GM23338 (cell line): ENCODE results near the gene MIDN. TPM values are rescaled to one million over a fixed set of nuclear protein-coding genes. Genes with fewer than 3 reads are reported as not detected.

Experiments used
- ATAC-seq: fragments of 200-7000 bp; cut with Tn5 transposase; 3 replicates; pipeline ENCODE4 v1.9.1; 2020
- DNase-seq: peaks from one replicate; pipeline ENCODE4 v3.0.0-alpha.2; 2015; ENCODE audit warnings: low spot score
- H2AFZ ChIP-seq: fragments of 200-600 bp; sonication (generic); 2 replicates; pipeline ENCODE4 v1.8.0; 2016; ENCODE audit warnings: antibody characterized with exemption, mild to moderate bottlenecking, moderate library complexity
- H3F3A ChIP-seq: fragments of 200-600 bp; sonication (generic); replicated peaks from 2 replicates; pipeline ENCODE4 v1.8.0; 2017; ENCODE audit warnings: antibody characterized with exemption, mixed run types, low read depth
- H3K27ac ChIP-seq: fragments of 200-600 bp; sonication (generic); 2 replicates; pipeline ENCODE4 v1.6.1; 2016; ENCODE audit warnings: low read depth
- H3K27me3 ChIP-seq: fragments of 200-600 bp; sonication (generic); 2 replicates; pipeline ENCODE4 v1.8.0; 2016; ENCODE audit warnings: mild to moderate bottlenecking, mixed run types, moderate library complexity; ENCODE audit not compliant: insufficient read depth
- H3K36me3 ChIP-seq: fragments of 200-600 bp; sonication (generic); 2 replicates; pipeline ENCODE4 v1.8.0; 2016; ENCODE audit warnings: mild to moderate bottlenecking; ENCODE audit not compliant: insufficient read depth
- H3K4me1 ChIP-seq: fragments of 200-600 bp; sonication (generic); 2 replicates; pipeline ENCODE4 v1.8.0; 2016; ENCODE audit warnings: mild to moderate bottlenecking, moderate library complexity; ENCODE audit not compliant: insufficient read depth
- H3K4me2 ChIP-seq: fragments of 200-600 bp; sonication (generic); 2 replicates; pipeline ENCODE4 v1.7.1; 2017; ENCODE audit warnings: mixed run types
- H3K4me3 ChIP-seq: fragments of 200-600 bp; sonication (generic); 2 replicates; pipeline ENCODE4 v1.6.1; 2016; ENCODE audit warnings: mixed run types
- H3K79me2 ChIP-seq: fragments of 200-600 bp; sonication (generic); replicated peaks from 2 replicates; pipeline ENCODE4 v1.8.0; 2017; ENCODE audit warnings: mild to moderate bottlenecking; ENCODE audit not compliant: insufficient read depth
- H3K9me2 ChIP-seq: fragments of 200-600 bp; sonication (generic); 2 replicates; pipeline ENCODE4 v1.8.0; 2017; ENCODE audit not compliant: insufficient read depth
- H4K20me1 ChIP-seq: fragments of 200-600 bp; sonication (generic); replicated peaks from 2 replicates; pipeline ENCODE4 v1.8.0; 2017; ENCODE audit warnings: mild to moderate bottlenecking; ENCODE audit not compliant: insufficient read depth
- H3K27ac Mint-ChIP-seq: 2 replicates; pipeline ENCODE4 v1.8.0; 2020; ENCODE audit warnings: inconsistent platforms, mild to moderate bottlenecking, moderate library complexity, mixed read lengths
- H3K27me3 Mint-ChIP-seq: 3 replicates; pipeline ENCODE4 v1.8.0; 2022; ENCODE audit warnings: low read depth, mild to moderate bottlenecking, moderate library complexity, mixed read lengths, inconsistent platforms; ENCODE audit not compliant: insufficient read depth, poor library complexity
- H3K36me3 Mint-ChIP-seq: 3 replicates; pipeline ENCODE4 v1.8.0; 2021; ENCODE audit warnings: low read depth, mild to moderate bottlenecking, inconsistent platforms, moderate library complexity, mixed read lengths
- H3K4me1 Mint-ChIP-seq: 3 replicates; pipeline ENCODE4 v1.8.0; 2020; ENCODE audit warnings: mild to moderate bottlenecking, inconsistent platforms, mixed read lengths
- H3K4me3 Mint-ChIP-seq: 3 replicates; pipeline ENCODE4 v1.8.0; 2021; ENCODE audit warnings: moderate library complexity, mild to moderate bottlenecking, inconsistent platforms, mixed read lengths
- H3K9me3 Mint-ChIP-seq: 3 replicates; pipeline ENCODE4 v1.8.0; 2020; ENCODE audit warnings: moderate library complexity, mild to moderate bottlenecking, inconsistent platforms, mixed read lengths
- CREB1 ChIP-seq: fragments of 250-450 bp; sonication (Bioruptor Pico); IDR thresholded peaks from 2 replicates; pipeline ENCODE4 v1.5.0; 2020; ENCODE audit warnings: low read depth, mild to moderate bottlenecking, moderate library complexity
- ETS1 ChIP-seq: IDR thresholded peaks from 2 replicates; pipeline ENCODE4 v1.6.1; 2016; ENCODE audit warnings: antibody characterized with exemption
- EZH2 ChIP-seq: fragments of 200-600 bp; sonication (generic); IDR thresholded peaks from one replicate; pipeline ENCODE4 v1.8.0; 2017; ENCODE audit warnings: antibody characterized with exemption, mild to moderate bottlenecking, low read depth; ENCODE audit not compliant: unreplicated experiment
- EZH2phosphoT487 ChIP-seq: fragments of 200-600 bp; sonication (generic); IDR thresholded peaks from one replicate; pipeline ENCODE4 v1.8.1; 2018; ENCODE audit warnings: antibody characterized with exemption; ENCODE audit not compliant: unreplicated experiment
- JUNB ChIP-seq: IDR thresholded peaks from one replicate; pipeline ENCODE4 v1.6.1; 2016; ENCODE audit warnings: antibody characterized with exemption; ENCODE audit not compliant: unreplicated experiment
- NANOG ChIP-seq: IDR thresholded peaks from 2 replicates; pipeline ENCODE4 v1.6.1; 2016; ENCODE audit warnings: antibody characterized with exemption, borderline replicate concordance
- POLR2AphosphoS5 ChIP-seq: IDR thresholded peaks from 2 replicates; pipeline ENCODE4 v1.6.1; 2016; ENCODE audit warnings: antibody characterized with exemption, low read depth
- REST ChIP-seq: IDR thresholded peaks from one replicate; pipeline ENCODE4 v1.6.1; 2018; ENCODE audit warnings: antibody characterized with exemption; ENCODE audit not compliant: unreplicated experiment
- STAT1 ChIP-seq: IDR thresholded peaks from one replicate; pipeline ENCODE4 v1.6.1; 2016; ENCODE audit warnings: antibody characterized with exemption; ENCODE audit not compliant: unreplicated experiment
- ZNF114 ChIP-seq: fragments of 250-450 bp; sonication (Bioruptor Pico); IDR thresholded peaks from 2 replicates; pipeline ENCODE4 v1.5.0; 2020; ENCODE audit warnings: mild to moderate bottlenecking, moderate library complexity
- ZNF331 ChIP-seq: fragments of 250-450 bp; sonication (Bioruptor Pico); IDR thresholded peaks from 2 replicates; pipeline ENCODE4 v1.5.0; 2020; ENCODE audit warnings: low read depth, mild to moderate bottlenecking, moderate library complexity
- polyA plus RNA-seq: library from polyadenylated mRNA; unstranded; fragments of >200 nt; fragmentation: Nextera tagmentation; extraction: Ambion mirVana; gene quantifications from 2 replicates; pipeline ENCODE4 v1.2.1, GENCODE V29; 2016
- total RNA-seq: library from RNA; depleted of rRNA; stranded (reverse); fragments of >200 nt; shearing (Covaris generic); gene quantifications from 2 replicates; pipeline ENCODE4 v1.2.3, GENCODE V29; 2014
- TF ChIP-seq, protein P1 (sequence below): fragments of 250-450 bp; sonication (Bioruptor Pico); IDR thresholded peaks from 2 replicates; pipeline ENCODE4 v1.5.0; 2020; ENCODE audit warnings: mild to moderate bottlenecking, moderate library complexity
- TF ChIP-seq, protein P2 (sequence below), 2 experiments: fragments of 200-600 bp in 1 of 2; sonication (generic) in 1 of 2; conservative IDR thresholded peaks; 2 replicates each; pipeline versions ENCODE4 v1.5.1 to v1.6.1; 2016 to 2017; ENCODE audit warnings: antibody characterized with exemption in 2 of 2, low read depth in 2 of 2, mild to moderate bottlenecking in 2 of 2, moderate library complexity in 1 of 2

MIDN gene
- total and polyA plus RNA-seq, 2 experiments from 2014 or later: 28.6 to 113 TPM

DNA sequence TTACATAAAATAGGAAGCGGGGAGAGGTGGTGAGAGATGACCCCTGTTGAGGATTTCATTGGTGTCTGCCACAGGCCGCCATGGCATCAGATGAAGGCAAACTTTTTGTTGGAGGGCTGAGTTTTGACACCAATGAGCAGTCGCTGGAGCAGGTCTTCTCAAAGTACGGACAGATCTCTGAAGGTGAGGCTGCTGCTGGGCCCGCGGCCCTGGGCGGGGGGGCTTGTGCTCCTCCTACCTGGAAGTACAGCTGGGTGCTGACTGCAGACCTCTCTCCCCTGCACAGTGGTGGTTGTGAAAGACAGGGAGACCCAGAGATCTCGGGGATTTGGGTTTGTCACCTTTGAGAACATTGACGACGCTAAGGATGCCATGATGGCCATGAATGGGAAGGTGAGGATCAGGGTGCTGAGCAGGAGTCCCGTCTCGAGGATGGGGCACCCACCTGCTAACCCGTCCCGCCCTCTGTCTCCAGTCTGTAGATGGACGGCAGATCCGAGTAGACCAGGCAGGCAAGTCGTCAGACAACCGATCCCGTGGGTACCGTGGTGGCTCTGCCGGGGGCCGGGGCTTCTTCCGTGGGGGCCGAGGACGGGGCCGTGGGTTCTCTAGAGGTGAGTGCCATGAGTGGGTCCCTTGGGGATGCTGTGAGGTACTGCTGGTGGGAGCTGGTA, 22.6 kb downstream of the MIDN start:
- Histone ChIP-seq H2AFZ (no peak overlapping the region), H3K79me2 (peaks cover 44% of the 10 kb centered on the region), H3K4me2 (peak overlapping the region; percentile 100; the same call in 1 of the 2 replicates), H3K4me1 (peaks cover 40% of the 10 kb centered on the region), H3K9me2 (no peaks in the 10 kb centered on the region), H3K36me3 (peaks cover 31% of the 10 kb centered on the region), H3F3A (peaks cover 59% of the 10 kb centered on the region), H3K27ac (peak overlapping the region; percentile 98), H3K4me3 (peak overlapping the region; percentile 94), H3K27me3 (peaks cover 10% of the 10 kb centered on the region; the same call in 1 of the 2 replicates), H4K20me1 (peaks cover 37% of the 10 kb centered on the region)
- Mint-ChIP-seq H3K27me3 (peaks cover 54% of the 10 kb centered on the region), H3K27ac (peak overlapping the region; percentile 98), H3K4me1 (peaks cover 55% of the 10 kb centered on the region), H3K9me3 (peaks cover 2% of the 10 kb centered on the region; the same call in 2 of the 3 replicates), H3K36me3 (peaks cover 51% of the 10 kb centered on the region), H3K4me3 (peak overlapping the region; percentile 89)
- DNase-seq: no peak
- ATAC-seq: no peak
- TF ChIP-seq REST (no peak), ZNF114 (CRISPR knock-in tag) (no peak), ETS1 (no peak), EZH2phosphoT487 (no peak), ZNF331 (no peak), POLR2AphosphoS5 (no peak), CREB1 (CRISPR knock-in tag) (no peak), NANOG (no peak), JUNB (no peak), EZH2 (no peak), STAT1 (no peak)
- TF ChIP-seq, protein P1, sequence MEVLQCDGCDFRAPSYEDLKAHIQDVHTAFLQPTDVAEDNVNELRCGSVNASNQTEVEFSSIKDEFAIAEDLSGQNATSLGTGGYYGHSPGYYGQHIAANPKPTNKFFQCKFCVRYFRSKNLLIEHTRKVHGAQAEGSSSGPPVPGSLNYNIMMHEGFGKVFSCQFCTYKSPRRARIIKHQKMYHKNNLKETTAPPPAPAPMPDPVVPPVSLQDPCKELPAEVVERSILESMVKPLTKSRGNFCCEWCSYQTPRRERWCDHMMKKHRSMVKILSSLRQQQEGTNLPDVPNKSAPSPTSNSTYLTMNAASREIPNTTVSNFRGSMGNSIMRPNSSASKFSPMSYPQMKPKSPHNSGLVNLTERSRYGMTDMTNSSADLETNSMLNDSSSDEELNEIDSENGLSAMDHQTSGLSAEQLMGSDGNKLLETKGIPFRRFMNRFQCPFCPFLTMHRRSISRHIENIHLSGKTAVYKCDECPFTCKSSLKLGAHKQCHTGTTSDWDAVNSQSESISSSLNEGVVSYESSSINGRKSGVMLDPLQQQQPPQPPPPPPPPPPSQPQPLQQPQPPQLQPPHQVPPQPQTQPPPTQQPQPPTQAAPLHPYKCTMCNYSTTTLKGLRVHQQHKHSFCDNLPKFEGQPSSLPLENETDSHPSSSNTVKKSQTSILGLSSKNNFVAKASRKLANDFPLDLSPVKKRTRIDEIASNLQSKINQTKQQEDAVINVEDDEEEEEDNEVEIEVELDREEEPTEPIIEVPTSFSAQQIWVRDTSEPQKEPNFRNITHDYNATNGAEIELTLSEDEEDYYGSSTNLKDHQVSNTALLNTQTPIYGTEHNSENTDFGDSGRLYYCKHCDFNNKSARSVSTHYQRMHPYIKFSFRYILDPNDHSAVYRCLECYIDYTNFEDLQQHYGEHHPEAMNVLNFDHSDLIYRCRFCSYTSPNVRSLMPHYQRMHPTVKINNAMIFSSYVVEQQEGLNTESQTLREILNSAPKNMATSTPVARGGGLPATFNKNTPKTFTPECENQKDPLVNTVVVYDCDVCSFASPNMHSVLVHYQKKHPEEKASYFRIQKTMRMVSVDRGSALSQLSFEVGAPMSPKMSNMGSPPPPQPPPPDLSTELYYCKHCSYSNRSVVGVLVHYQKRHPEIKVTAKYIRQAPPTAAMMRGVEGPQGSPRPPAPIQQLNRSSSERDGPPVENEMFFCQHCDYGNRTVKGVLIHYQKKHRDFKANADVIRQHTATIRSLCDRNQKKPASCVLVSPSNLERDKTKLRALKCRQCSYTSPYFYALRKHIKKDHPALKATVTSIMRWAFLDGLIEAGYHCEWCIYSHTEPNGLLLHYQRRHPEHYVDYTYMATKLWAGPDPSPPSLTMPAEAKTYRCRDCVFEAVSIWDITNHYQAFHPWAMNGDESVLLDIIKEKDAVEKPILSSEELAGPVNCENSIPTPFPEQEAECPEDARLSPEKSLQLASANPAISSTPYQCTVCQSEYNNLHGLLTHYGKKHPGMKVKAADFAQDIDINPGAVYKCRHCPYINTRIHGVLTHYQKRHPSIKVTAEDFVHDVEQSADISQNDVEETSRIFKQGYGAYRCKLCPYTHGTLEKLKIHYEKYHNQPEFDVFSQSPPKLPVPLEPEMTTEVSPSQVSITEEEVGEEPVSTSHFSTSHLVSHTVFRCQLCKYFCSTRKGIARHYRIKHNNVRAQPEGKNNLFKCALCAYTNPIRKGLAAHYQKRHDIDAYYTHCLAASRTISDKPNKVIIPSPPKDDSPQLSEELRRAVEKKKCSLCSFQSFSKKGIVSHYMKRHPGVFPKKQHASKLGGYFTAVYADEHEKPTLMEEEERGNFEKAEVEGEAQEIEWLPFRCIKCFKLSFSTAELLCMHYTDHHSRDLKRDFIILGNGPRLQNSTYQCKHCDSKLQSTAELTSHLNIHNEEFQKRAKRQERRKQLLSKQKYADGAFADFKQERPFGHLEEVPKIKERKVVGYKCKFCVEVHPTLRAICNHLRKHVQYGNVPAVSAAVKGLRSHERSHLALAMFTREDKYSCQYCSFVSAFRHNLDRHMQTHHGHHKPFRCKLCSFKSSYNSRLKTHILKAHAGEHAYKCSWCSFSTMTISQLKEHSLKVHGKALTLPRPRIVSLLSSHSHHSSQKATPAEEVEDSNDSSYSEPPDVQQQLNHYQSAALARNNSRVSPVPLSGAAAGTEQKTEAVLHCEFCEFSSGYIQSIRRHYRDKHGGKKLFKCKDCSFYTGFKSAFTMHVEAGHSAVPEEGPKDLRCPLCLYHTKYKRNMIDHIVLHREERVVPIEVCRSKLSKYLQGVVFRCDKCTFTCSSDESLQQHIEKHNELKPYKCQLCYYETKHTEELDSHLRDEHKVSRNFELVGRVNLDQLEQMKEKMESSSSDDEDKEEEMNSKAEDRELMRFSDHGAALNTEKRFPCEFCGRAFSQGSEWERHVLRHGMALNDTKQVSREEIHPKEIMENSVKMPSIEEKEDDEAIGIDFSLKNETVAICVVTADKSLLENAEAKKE (CRISPR knock-in tag): no peak
- TF ChIP-seq, protein P2, sequence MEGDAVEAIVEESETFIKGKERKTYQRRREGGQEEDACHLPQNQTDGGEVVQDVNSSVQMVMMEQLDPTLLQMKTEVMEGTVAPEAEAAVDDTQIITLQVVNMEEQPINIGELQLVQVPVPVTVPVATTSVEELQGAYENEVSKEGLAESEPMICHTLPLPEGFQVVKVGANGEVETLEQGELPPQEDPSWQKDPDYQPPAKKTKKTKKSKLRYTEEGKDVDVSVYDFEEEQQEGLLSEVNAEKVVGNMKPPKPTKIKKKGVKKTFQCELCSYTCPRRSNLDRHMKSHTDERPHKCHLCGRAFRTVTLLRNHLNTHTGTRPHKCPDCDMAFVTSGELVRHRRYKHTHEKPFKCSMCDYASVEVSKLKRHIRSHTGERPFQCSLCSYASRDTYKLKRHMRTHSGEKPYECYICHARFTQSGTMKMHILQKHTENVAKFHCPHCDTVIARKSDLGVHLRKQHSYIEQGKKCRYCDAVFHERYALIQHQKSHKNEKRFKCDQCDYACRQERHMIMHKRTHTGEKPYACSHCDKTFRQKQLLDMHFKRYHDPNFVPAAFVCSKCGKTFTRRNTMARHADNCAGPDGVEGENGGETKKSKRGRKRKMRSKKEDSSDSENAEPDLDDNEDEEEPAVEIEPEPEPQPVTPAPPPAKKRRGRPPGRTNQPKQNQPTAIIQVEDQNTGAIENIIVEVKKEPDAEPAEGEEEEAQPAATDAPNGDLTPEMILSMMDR (conservative IDR thresholded peaks at IDR 0.05; ENCODE audit: low read depth in 2 of 2): no peak
